Colonic mucosa (tissue), 4 donors: ENCODE results near the gene DUSP15. TPM values are rescaled to one million over a fixed set of nuclear protein-coding genes. Genes with fewer than 3 reads are reported as not detected.

Experiments
- DNase-seq: peaks from one replicate; pipeline ENCODE4 v3.0.0-alpha.2; 2020
- H3K27ac ChIP-seq: fragments of 200-600 bp; one replicate; pipeline ENCODE4 v1.8.0; 2021
- H3K27me3 ChIP-seq: fragments of 200-600 bp; one replicate; pipeline ENCODE4 v1.8.0; 2021
- H3K36me3 ChIP-seq: fragments of 200-600 bp; one replicate; pipeline ENCODE4 v1.8.0; 2021
- H3K4me1 ChIP-seq: fragments of 200-600 bp; one replicate; pipeline ENCODE4 v1.8.0; 2021; ENCODE audit warnings: mild to moderate bottlenecking
- H3K4me3 ChIP-seq: fragments of 200-600 bp; one replicate; pipeline ENCODE4 v1.8.0; 2021
- H3K9ac ChIP-seq, 2 donors: one replicate each; pipeline ENCODE4 v1.7.0; 2013; ENCODE audit warnings: control low read depth in 2 of 2, low read depth in 2 of 2, low read length in 2 of 2
- H3K9me3 ChIP-seq: fragments of 200-600 bp; one replicate; pipeline ENCODE4 v1.8.0; 2021
- intact Hi-C: fragments of 100-400 bp; cut with DNase I; formaldehyde crosslinking; loops from one replicate; pipeline ENCODE4 v1.14.1; 2022
- total RNA-seq, 2 donors: library from RNA; stranded (reverse); fragmentation: NEBNext Ultra II Directional in 1 of 2; extraction: Animal tissue kit (Norgen Biotek cat#: 25700) in 1 of 2; gene quantifications; one replicate each; pipeline ENCODE4 v1.2.1, GENCODE V29; 2021
- TF ChIP-seq, protein P1 (sequence below): fragments of 200-600 bp; IDR thresholded peaks from one replicate; pipeline ENCODE4 v1.8.0; 2022; ENCODE audit warnings: antibody characterized with exemption, mild to moderate bottlenecking
- donor health status: healthy.
- donor health status: DM: no; HTN: no; CAD: no.
- donor health status: DM: no; HTN: no; CAD: no.

Gene DUSP15
- total RNA-seq, 2 donors from 2014 or later: 0.59 to 0.74 TPM

- Histone ChIP-seq H3K9ac (no peak overlapping the region), H3K27ac (no peak overlapping the region), H3K4me1 (no peaks in the 10 kb centered on the region), H3K9me3 (no peaks in the 10 kb centered on the region), H3K27me3 (no peaks in the 10 kb centered on the region), H3K36me3 (no peaks in the 10 kb centered on the region), H3K4me3 (no peak overlapping the region)
- intact Hi-C loops: no loop called here
- TF ChIP-seq, protein P1, sequence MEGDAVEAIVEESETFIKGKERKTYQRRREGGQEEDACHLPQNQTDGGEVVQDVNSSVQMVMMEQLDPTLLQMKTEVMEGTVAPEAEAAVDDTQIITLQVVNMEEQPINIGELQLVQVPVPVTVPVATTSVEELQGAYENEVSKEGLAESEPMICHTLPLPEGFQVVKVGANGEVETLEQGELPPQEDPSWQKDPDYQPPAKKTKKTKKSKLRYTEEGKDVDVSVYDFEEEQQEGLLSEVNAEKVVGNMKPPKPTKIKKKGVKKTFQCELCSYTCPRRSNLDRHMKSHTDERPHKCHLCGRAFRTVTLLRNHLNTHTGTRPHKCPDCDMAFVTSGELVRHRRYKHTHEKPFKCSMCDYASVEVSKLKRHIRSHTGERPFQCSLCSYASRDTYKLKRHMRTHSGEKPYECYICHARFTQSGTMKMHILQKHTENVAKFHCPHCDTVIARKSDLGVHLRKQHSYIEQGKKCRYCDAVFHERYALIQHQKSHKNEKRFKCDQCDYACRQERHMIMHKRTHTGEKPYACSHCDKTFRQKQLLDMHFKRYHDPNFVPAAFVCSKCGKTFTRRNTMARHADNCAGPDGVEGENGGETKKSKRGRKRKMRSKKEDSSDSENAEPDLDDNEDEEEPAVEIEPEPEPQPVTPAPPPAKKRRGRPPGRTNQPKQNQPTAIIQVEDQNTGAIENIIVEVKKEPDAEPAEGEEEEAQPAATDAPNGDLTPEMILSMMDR: no peak
- DNase-seq: no peak
Measured at GRCh38 chr20:31811198-31811597, 59.1 kb downstream of the DUSP15 start.

Other genes with a start within 250 kb of the DUSP15 start
- under 1 TPM in 1 of 2 donors, not detected in 1; 0.52 TPM for gene COX4I2, start 232.6 kb downstream of the DUSP15 start, total RNA-seq
- 10 to 100 TPM; 55.9 to 59.4 TPM for gene BCL2L1, start 147.7 kb downstream of the DUSP15 start, total RNA-seq
- gene TPX2, start 131.2 kb downstream of the DUSP15 start, total RNA-seq: 10 to 100 TPM; 21.8 to 74.5 TPM
- gene MYLK2, start 51.2 kb downstream of the DUSP15 start, total RNA-seq: under 1 TPM; 0.11 to 0.20 TPM
- under 1 TPM; 0.20 to 0.48 TPM for gene FOXS1, start 24.9 kb downstream of the DUSP15 start, total RNA-seq
- gene TTLL9, start 107 bp upstream of the DUSP15 start, total RNA-seq: not detected
- gene PDRG1, start 81.5 kb upstream of the DUSP15 start, total RNA-seq: 10 to 100 TPM in 1 of 2 donors, 1 to 10 TPM in 1; 9.9 to 14.6 TPM
- under 1 TPM; 0.07 to 0.16 TPM for gene XKR7, start 97.6 kb upstream of the DUSP15 start, total RNA-seq
- gene CCM2L, start 139.9 kb upstream of the DUSP15 start, total RNA-seq: 1 to 10 TPM; 1.1 to 1.2 TPM
- gene HCK, start 181.7 kb upstream of the DUSP15 start, total RNA-seq: 1 to 10 TPM; 3.7 to 6.6 TPM
- 10 to 100 TPM; 76.7 to 79.9 TPM for gene TM9SF4, start 239.2 kb upstream of the DUSP15 start, total RNA-seq